Progenitor cell of endocrine pancreas (in vitro differentiated cells): ENCODE measurements around the gene ARHGAP26. TPM values are rescaled to one million over a fixed set of nuclear protein-coding genes. Genes with fewer than 3 reads are reported as not detected.

Source experiments
- DNase-seq: peaks from one replicate; pipeline ENCODE4 v3.0.0; 2021; ENCODE audit warnings: low spot score; ENCODE audit not compliant: unreplicated experiment
- H3K27ac Mint-ChIP-seq: 2 replicates; pipeline ENCODE4 v1.8.0; 2021; ENCODE audit warnings: mild to moderate bottlenecking, moderate library complexity, mixed read lengths
- H3K27me3 Mint-ChIP-seq: 2 replicates; pipeline ENCODE4 v1.8.0; 2021; ENCODE audit warnings: mixed read lengths
- H3K36me3 Mint-ChIP-seq: 2 replicates; pipeline ENCODE4 v1.8.0; 2022; ENCODE audit warnings: mixed read lengths; ENCODE audit not compliant: insufficient read depth
- H3K4me1 Mint-ChIP-seq: 2 replicates; pipeline ENCODE4 v1.8.0; 2021; ENCODE audit warnings: low read depth, mixed read lengths
- H3K4me3 Mint-ChIP-seq: 2 replicates; pipeline ENCODE4 v1.8.0; 2021; ENCODE audit warnings: low read depth, mild to moderate bottlenecking, moderate library complexity, mixed read lengths
- H3K9me3 Mint-ChIP-seq: 2 replicates; pipeline ENCODE4 v1.8.0; 2021; ENCODE audit warnings: low read depth, mixed read lengths
- total RNA-seq: library from RNA; stranded (reverse); gene quantifications from 2 replicates; pipeline ENCODE4 v1.2.1, GENCODE V29; 2021
- TF ChIP-seq, protein P1 (sequence below): fragments of 200-600 bp; sonication (generic); IDR thresholded peaks from one replicate; pipeline ENCODE4 v1.5.0; 2021; ENCODE audit warnings: antibody characterized with exemption, mild to moderate bottlenecking; ENCODE audit not compliant: unreplicated experiment

The ARHGAP26 gene
- total RNA-seq, 1 donor from 2014 or later: 21.3 TPM

DNA sequence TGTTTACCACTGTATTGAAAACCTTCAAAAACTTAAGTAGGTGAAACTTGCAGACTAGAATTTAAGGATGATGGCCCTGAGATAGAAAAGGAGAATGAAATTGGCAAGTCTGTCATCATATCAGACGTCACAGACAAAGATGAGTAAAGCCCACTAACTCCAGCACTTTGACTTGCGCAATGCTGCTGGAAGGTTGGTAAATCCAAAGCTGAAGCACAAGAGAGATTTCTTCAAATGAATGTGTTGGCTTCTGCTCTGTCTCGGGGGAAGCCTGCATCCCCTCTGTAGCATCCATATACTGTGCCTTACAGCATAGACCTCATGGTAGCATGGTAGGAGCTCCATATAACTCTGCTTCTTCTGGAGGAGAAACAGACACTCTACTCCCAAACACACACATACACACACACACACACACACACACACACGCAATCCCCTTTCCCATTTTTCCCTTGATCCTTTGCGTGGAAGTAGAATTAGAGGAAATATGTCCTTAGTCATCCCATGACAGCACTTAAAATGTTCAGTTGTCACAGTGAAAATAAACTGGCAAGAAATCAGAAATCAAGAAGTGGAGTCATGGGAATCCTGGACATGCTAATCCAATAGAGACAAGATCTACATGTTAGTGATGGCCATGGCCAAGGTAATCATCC is 391.8 kb downstream of the ARHGAP26 start:
- H3K36me3 Mint-ChIP-seq: no peaks in the 10 kb centered on the region
- no peak overlapping the region for H3K4me3 Mint-ChIP-seq
- H3K27ac Mint-ChIP-seq: no peak overlapping the region
- H3K4me1 Mint-ChIP-seq: peaks cover 3% of the 10 kb centered on the region
- no peaks in the 10 kb centered on the region for H3K27me3 Mint-ChIP-seq
- no peak for DNase-seq
- no peaks in the 10 kb centered on the region for H3K9me3 Mint-ChIP-seq
- TF ChIP-seq, protein P1, sequence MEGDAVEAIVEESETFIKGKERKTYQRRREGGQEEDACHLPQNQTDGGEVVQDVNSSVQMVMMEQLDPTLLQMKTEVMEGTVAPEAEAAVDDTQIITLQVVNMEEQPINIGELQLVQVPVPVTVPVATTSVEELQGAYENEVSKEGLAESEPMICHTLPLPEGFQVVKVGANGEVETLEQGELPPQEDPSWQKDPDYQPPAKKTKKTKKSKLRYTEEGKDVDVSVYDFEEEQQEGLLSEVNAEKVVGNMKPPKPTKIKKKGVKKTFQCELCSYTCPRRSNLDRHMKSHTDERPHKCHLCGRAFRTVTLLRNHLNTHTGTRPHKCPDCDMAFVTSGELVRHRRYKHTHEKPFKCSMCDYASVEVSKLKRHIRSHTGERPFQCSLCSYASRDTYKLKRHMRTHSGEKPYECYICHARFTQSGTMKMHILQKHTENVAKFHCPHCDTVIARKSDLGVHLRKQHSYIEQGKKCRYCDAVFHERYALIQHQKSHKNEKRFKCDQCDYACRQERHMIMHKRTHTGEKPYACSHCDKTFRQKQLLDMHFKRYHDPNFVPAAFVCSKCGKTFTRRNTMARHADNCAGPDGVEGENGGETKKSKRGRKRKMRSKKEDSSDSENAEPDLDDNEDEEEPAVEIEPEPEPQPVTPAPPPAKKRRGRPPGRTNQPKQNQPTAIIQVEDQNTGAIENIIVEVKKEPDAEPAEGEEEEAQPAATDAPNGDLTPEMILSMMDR: no peak

DNA sequence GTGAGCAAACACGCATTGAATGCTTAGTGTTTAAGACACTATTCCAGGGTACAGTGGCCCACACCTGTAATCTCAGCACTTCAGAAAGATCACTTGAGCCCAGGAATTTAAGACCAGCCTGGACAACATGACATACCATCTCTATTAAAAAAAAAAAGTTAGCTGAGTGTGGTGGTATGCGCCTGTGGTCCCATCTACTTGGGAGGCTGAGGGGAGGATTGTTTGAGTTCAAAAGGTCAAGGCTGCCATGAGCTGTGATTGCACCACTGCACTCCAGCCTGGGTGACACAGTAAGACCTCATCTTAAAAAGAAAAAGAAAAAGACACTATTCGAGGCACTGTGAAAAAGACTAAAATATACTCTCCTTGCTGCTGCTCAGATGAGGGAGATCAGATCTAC is 392.6 kb downstream of the ARHGAP26 start:
- Mint-ChIP-seq H3K4me3 (no peak overlapping the region), H3K27me3 (no peaks in the 10 kb centered on the region), H3K9me3 (no peaks in the 10 kb centered on the region), H3K27ac (no peak overlapping the region), H3K36me3 (no peaks in the 10 kb centered on the region), H3K4me1 (peaks cover 3% of the 10 kb centered on the region)
- TF ChIP-seq, protein P1: no peak
- DNase-seq: no peak

DNA sequence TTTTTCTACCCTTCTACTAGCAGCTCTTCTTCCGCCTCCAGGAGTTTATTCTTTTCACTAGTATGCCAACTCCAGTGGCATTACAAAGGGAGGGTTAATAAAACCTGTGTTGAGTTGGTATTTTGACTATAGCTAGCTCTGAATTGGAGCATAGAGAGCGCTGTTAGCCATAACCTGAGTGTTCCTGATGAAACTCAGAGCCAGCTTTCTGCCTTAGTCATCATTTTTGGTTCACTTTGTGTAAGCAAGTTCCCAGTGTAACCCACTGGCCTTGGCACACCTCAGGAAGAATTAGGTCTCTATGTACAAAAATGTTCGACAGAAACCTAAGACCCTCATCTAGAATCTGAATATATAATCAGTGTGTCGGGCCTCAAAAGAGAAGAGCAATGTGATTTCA is 394.4 kb downstream of the ARHGAP26 start:
- H3K36me3 Mint-ChIP-seq: no peaks in the 10 kb centered on the region
- DNase-seq: no peak
- no peaks in the 10 kb centered on the region for H3K27me3 Mint-ChIP-seq
- H3K4me1 Mint-ChIP-seq: no peaks in the 10 kb centered on the region
- no peak overlapping the region for H3K27ac Mint-ChIP-seq
- H3K9me3 Mint-ChIP-seq: no peaks in the 10 kb centered on the region
- H3K4me3 Mint-ChIP-seq: no peak overlapping the region
- TF ChIP-seq, protein P1: no peak

DNA sequence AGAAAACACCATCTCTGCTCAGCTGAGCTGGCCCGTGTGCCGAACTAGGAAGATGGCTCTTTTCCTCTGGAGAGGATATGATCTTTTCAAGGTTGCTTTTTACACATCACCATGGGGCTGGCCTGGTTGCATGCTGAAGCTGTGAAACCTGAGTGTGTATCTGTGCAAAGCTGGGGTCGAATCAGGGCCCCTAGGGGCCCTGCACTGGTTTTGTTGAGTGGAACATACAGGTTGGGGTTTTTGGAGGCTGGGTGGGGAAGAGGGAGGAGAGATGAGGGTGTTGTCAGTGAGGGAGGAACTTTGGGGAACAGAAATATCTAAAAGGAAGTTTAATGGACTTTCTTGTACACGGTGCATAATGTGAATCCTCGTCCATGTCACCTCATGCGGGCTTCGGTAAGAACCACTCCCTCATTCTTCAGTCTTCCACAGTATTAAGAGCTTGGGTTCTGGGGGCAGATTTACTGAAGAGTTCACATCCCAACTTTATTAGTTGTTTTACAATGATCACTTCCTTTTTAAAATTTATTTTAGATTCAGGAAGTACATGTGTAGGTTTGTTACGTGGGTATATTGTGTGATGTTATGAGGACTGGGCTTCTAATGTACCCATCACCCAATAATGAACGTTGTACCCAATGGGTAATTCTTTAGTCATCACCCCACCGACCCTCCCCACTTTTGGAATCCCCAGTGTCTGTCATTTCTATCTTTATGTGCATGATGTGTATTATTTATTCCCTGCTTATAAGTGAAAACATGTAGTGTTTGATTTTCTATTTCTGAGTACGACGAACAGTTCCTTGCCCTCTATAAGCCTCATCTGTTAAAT is 395.1 kb downstream of the ARHGAP26 start:
- TF ChIP-seq, protein P1: no peak
- H3K27me3 Mint-ChIP-seq: no peaks in the 10 kb centered on the region
- no peaks in the 10 kb centered on the region for H3K9me3 Mint-ChIP-seq
- no peaks in the 10 kb centered on the region for H3K4me1 Mint-ChIP-seq
- H3K4me3 Mint-ChIP-seq: no peak overlapping the region
- no peaks in the 10 kb centered on the region for H3K36me3 Mint-ChIP-seq
- no peak for DNase-seq
- no peak overlapping the region for H3K27ac Mint-ChIP-seq

DNA sequence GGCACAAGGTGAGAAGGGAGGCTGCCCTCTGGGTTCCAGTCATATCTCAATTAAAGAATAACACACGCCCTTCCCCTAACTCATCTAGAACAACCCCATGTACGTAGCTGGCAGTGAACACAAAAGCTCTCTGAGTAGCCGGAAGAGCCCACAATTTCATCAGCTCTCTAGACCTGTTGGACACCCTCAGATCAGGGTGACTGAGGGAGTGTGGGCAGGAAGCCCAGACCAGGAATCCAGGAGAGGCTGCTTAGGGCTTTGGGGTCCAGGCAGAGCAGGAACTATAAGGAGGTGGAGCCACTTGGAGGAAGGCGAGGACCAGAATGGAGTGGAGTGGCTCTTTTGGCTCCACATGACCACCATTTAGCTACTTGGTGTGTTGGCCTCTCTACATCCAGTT is 395.9 kb downstream of the ARHGAP26 start:
- Mint-ChIP-seq H3K36me3 (no peaks in the 10 kb centered on the region), H3K9me3 (no peaks in the 10 kb centered on the region), H3K4me3 (no peak overlapping the region), H3K4me1 (peaks cover 2% of the 10 kb centered on the region), H3K27me3 (no peaks in the 10 kb centered on the region), H3K27ac (no peak overlapping the region)
- TF ChIP-seq, protein P1: no peak
- DNase-seq: no peak
